Activated naive CD4-positive, alpha-beta T cell treated with anti-CD3 and anti-CD28 coated beads, Interleukin-2, amount 50 U/mL, for 16 hours (primary cell): ENCODE data around the gene FOXI3.
"Not testable (repeated sequence)": the region's sequence is repeated elsewhere in the genome, so short reads cannot be mapped to it uniquely, and the experiment has no call there.

ENCODE experiments used
- DNase-seq: peaks from one replicate; pipeline ENCODE4 v3.0.0-alpha.2; 2020

FOXI3 gene

GRCh38 chr2:88437010-88437409 lies 15.5 kb downstream of the FOXI3 start:
- DNase-seq = no peak

DNA sequence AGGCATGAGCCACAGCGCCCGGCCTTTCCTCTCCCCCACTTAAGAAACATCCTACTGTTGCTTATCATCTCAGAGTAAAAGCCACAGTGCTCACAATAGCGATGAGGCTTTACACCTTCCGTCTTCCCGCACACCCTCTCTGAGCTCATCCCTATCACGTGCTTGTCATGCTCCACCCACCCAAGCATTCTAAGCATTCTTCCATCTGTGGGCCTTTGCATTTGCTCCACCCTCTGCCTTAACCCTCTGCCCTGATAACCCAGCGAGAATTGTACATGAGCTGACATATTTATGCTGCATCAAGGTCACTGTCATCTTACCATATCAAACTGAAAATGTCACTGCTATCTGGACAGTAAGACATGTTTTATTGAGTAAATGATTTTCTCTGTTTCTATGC lies 22.6 kb downstream of the FOXI3 start:
- DNase-seq = no peak

DNA sequence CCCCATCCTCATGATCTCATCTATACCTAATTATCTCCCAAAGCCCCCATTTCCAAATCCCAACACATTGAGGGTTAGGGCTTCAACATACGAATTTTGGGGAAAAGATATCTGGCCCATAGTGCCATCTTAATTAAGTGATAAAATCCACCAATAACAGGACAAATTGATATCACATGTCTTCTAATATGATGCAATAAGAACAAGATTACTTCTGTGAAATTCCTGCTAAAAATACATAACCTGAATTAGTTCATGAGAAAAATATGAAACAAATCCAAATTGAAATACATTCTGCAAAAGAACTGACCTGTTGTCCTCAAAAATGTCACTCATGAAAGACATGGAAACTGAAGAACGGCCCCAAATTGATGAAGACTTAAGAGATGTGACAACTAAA lies 28.8 kb downstream of the FOXI3 start:
- no peak for DNase-seq

DNA sequence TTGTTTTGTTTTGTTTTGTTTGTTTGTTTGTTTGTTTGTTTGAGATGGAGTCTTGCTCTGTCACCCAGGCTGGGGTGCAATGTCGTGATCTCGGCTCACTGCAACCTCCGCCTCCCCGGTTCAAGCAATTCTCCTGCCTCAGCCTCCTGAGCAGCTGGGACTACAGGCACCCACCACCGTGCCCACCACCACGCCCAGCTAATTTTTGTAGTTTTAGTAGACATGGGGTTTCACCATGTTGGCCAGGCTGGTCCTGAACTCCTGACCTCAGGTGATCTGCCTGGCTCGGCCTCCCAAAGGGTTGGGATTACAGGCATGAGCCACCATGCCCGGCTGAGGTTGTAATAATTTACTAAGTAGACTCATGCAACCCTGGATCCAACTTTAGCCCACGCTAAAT lies 33.4 kb downstream of the FOXI3 start:
- DNase-seq = not testable (repeated sequence)

GRCh38 chr2:88416016-88416663 lies 36.4 kb downstream of the FOXI3 start:
- no peak for DNase-seq

GRCh38 chr2:88408870-88409269 lies 43.6 kb downstream of the FOXI3 start:
- not testable (repeated sequence) for DNase-seq

DNA sequence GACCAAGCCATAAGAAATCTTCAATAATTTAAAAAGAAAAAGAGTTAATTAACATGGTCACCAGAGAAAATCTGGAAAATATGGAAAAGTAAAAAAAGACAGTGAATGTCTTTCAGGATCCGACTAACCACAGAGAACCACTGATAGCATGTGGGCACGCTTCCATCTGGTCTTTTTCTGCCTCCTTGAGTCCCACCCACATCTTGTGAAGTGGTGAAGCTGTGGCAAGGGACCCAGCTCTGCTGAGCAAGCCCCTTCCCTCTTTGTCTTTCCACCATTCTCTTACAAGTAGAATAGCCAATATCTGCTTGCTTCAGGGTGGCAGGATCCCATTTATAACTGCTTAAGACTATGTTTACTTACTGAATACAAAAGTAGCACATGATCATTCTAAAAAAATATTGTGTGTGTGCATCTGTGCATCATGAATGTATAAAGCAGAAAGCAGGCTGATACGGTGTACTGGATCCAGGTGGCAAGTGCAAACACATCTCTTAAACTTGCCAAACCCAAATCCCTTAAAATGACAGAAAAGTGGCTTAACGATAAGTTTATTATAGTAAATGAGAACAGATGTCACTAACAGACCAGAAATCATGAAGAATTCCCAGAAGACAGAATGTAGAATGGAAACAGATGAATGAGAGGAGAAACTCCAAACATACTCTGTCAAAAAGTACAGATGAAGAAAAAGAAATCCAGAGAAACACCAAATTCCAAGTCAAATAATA lies 52.3 kb downstream of the FOXI3 start:
- DNase-seq = no peak

DNA sequence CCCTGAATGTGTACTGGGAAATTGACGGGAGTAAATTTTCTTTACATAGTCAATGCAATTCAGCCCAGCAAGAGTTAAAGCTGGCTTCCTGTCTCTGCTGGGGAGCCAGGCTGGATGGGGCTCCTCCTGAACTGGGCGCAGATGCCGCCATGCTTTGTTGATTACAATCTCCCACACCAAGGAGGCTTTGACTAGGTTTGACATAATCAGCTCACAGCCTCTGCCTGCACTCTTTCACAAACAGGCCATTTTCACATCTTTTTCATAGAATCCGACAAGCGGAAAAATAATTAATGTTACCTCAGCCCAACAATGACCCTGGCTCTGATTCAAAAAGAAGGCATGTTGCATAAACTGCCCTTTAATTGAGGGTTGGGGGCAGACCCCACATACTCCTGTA lies 54.3 kb downstream of the FOXI3 start:
- no peak for DNase-seq
